K562 (cell line): ENCODE measurements around the gene GOLPH3L. TPM values are rescaled to one million over a fixed set of nuclear protein-coding genes. Genes with fewer than 3 reads are reported as not detected.

ENCODE experiments used
- ARID3A ChIP-seq: IDR thresholded peaks from 2 replicates; pipeline ENCODE4 v1.6.1; 2012; ENCODE audit warnings: low read depth, low read length, improper control_type of control experiment, borderline replicate concordance
- CHD7 ChIP-seq: fragments of 200-600 bp; sonication (generic); IDR thresholded peaks from one replicate; pipeline ENCODE4 v1.6.1; 2012; ENCODE audit warnings: mild to moderate bottlenecking, low read depth, low read length, inconsistent platforms
- polyA plus RNA-seq, 8 experiments: library from polyadenylated mRNA; depleted of rRNA in 4 of 8; stranded (reverse) in 5 of 8; unstranded in 3 of 8; fragments of >200 nt; fragmentation: Nextera tagmentation in 2 of 8; fragmentation: Illumina TruSeq in 1 of 8; extraction: Ambion mirVana in 2 of 8; extraction: Trizol in 1 of 8; gene quantifications; 2 replicates each; pipeline versions ENCODE4 v1.2.1 to v1.2.3, GENCODE V29; 2011 to 2014; ENCODE audit warnings: inconsistent platforms in 1 of 8, missing spikeins in 1 of 8
- total RNA-seq, 7 experiments: library from RNA; depleted of rRNA in 6 of 7; stranded (reverse); fragments of >200 nt in 6 of 7; fragmentation: Illumina TruSeq in 2 of 7; extraction: Trizol in 2 of 7; gene quantifications; 2 replicates each; pipeline versions ENCODE4 v1.2.1 to v1.2.3, GENCODE V29; 2011 to 2021; ENCODE audit warnings: low replicate concordance in 1 of 7
- TF ChIP-seq, protein P1 (sequence below), 2 experiments: fragments of 450-650 bp; formaldehyde crosslinking in 1 of 2; IDR thresholded peaks; 2 replicates each; pipeline versions ENCODE4 v1.4.0 to v1.6.1; 2014 to 2020; ENCODE audit warnings: mild to moderate bottlenecking in 2 of 2, borderline replicate concordance in 1 of 2, low read depth in 1 of 2

The GOLPH3L gene
- total and polyA plus RNA-seq, 9 of the 15 experiments (the other 6 are each of a cell fraction or from before 2014, with no cell fraction given), result 8.1 to 42.1 (median 21.6) TPM

- TF ChIP-seq, protein P1, sequence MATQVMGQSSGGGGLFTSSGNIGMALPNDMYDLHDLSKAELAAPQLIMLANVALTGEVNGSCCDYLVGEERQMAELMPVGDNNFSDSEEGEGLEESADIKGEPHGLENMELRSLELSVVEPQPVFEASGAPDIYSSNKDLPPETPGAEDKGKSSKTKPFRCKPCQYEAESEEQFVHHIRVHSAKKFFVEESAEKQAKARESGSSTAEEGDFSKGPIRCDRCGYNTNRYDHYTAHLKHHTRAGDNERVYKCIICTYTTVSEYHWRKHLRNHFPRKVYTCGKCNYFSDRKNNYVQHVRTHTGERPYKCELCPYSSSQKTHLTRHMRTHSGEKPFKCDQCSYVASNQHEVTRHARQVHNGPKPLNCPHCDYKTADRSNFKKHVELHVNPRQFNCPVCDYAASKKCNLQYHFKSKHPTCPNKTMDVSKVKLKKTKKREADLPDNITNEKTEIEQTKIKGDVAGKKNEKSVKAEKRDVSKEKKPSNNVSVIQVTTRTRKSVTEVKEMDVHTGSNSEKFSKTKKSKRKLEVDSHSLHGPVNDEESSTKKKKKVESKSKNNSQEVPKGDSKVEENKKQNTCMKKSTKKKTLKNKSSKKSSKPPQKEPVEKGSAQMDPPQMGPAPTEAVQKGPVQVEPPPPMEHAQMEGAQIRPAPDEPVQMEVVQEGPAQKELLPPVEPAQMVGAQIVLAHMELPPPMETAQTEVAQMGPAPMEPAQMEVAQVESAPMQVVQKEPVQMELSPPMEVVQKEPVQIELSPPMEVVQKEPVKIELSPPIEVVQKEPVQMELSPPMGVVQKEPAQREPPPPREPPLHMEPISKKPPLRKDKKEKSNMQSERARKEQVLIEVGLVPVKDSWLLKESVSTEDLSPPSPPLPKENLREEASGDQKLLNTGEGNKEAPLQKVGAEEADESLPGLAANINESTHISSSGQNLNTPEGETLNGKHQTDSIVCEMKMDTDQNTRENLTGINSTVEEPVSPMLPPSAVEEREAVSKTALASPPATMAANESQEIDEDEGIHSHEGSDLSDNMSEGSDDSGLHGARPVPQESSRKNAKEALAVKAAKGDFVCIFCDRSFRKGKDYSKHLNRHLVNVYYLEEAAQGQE (IDR thresholded peaks at IDR 0.05; ENCODE audit: borderline replicate concordance), result no peak
- TF ChIP-seq, protein P1 (CRISPR knock-in tag; IDR thresholded peaks at IDR 0.05; ENCODE audit: low read depth), result no peak
- no peak for TF ChIP-seq CHD7
- TF ChIP-seq ARID3A, result peak; percentile 49; the same call in 1 of the 2 replicates
These were observed at the start of gene GOLPH3L (continued) for GRCh38 chr1:150696995-150697927.
